Endothelial cell of umbilical vein (primary cell): ENCODE results near the gene MARF1. TPM values are rescaled to one million over a fixed set of nuclear protein-coding genes. Genes with fewer than 3 reads are reported as not detected.

Source experiments
- BruUV-seq: library from RNA; stranded (reverse); fragments of 400-500 nt; replicated peaks from 2 replicates; lab custom pipeline; 2021; lab: Mats Ljungman, UMichigan
- CTCF ChIA-PET: fragments of 300-600, 350-600 bp; sonication (Branson Sonifier 250); formaldehyde crosslinking; loops from one replicate; lab custom pipeline; 2021; ENCODE audit warnings: antibody characterized with exemption, inconsistent platforms; lab: Charles Lee
- POLR2A ChIA-PET: fragments of 300-600, 350-600 bp; sonication (Branson Sonifier 250); formaldehyde crosslinking; loops from one replicate; lab custom pipeline; 2021; ENCODE audit warnings: antibody characterized with exemption, inconsistent platforms; lab: Charles Lee
- DNase-seq: peaks from one replicate; pipeline ENCODE4 v3.0.0-alpha.2; 2011; ENCODE audit warnings: low read depth, low spot score
- FAIRE-seq: peaks from 2 replicates; lab custom pipeline; 2011; peaks lifted over from hg19 to GRCh38; lab: Jason Lieb, UNC
- H2AFZ ChIP-seq: 2 replicates; pipeline ENCODE4 v1.6.0; 2012; ENCODE audit warnings: low read depth, low read length, control low read depth, inconsistent platforms
- H3K27ac ChIP-seq: 2 replicates; pipeline ENCODE4 v1.5.1; 2011; ENCODE audit warnings: low read depth, mild to moderate bottlenecking, control low read depth, low read length, moderate library complexity; ENCODE audit not compliant: insufficient read depth
- H3K27me3 ChIP-seq, 2 experiments: 2 replicates each; pipeline versions ENCODE4 v1.6.0 to v1.6.1; 2011; ENCODE audit warnings: low read length in 2 of 2, mixed read lengths in 1 of 2; ENCODE audit not compliant: control insufficient read depth in 2 of 2, insufficient read depth in 2 of 2
- H3K36me3 ChIP-seq, 2 experiments: 2 replicates in 1 of 2; 3 replicates in 1 of 2; pipeline ENCODE4 v1.5.1; 2011; ENCODE audit warnings: low read length in 2 of 2, mild to moderate bottlenecking in 1 of 2, moderate library complexity in 1 of 2; ENCODE audit not compliant: control insufficient read depth in 2 of 2, insufficient read depth in 2 of 2; ENCODE audit errors: extremely low read depth in 1 of 2
- H3K4me1 ChIP-seq: 3 replicates; pipeline ENCODE4 v1.5.1; 2011; ENCODE audit warnings: mild to moderate bottlenecking, low read length; ENCODE audit not compliant: control insufficient read depth, insufficient read depth; ENCODE audit errors: extremely low read depth
- H3K4me2 ChIP-seq: 2 replicates; pipeline ENCODE4 v1.6.1; 2011; ENCODE audit warnings: low read length, control low read depth, mixed read lengths; ENCODE audit not compliant: insufficient read depth
- H3K4me3 ChIP-seq, 3 experiments: fragments of 200-600 bp in 1 of 3; sonication (generic), shearing (Covaris generic) in 1 of 3; replicated peaks in 1 of 3; 2 replicates each; pipeline ENCODE4 v1.5.1; 2011 to 2016; ENCODE audit warnings: control low read depth in 3 of 3, low read length in 3 of 3, mild to moderate bottlenecking in 2 of 3, inconsistent platforms in 1 of 3, low read depth in 1 of 3, moderate library complexity in 1 of 3; ENCODE audit not compliant: insufficient read depth in 1 of 3
- H3K79me2 ChIP-seq: 2 replicates; pipeline ENCODE4 v1.6.0; 2012; ENCODE audit warnings: low read length, inconsistent platforms; ENCODE audit not compliant: control insufficient read depth, insufficient read depth
- H3K9ac ChIP-seq: replicated peaks from 2 replicates; pipeline ENCODE3; 2011; ENCODE audit warnings: low read length, control low read depth; ENCODE audit not compliant: insufficient read depth; ENCODE audit errors: extremely low read depth
- H3K9me1 ChIP-seq: replicated peaks from 3 replicates; pipeline ENCODE4 v1.6.0; 2011; ENCODE audit warnings: mild to moderate bottlenecking, low read length; ENCODE audit not compliant: control insufficient read depth, insufficient read depth; ENCODE audit errors: extremely low read depth
- H3K9me3 ChIP-seq: replicated peaks from 2 replicates; pipeline ENCODE4 v1.5.1; 2012; ENCODE audit warnings: low read length, inconsistent platforms; ENCODE audit not compliant: control insufficient read depth, insufficient read depth
- H4K20me1 ChIP-seq: replicated peaks from 2 replicates; pipeline ENCODE3; 2011; ENCODE audit warnings: mild to moderate bottlenecking, low read length; ENCODE audit not compliant: control insufficient read depth, insufficient read depth; ENCODE audit errors: extremely low read depth
- CTCF ChIP-seq, 2 donors: IDR thresholded peaks; 1 replicate in 1 of 2; 2 replicates in 1 of 2; pipeline ENCODE4 v1.5.1; 2011; ENCODE audit warnings: low read length in 2 of 2, mild to moderate bottlenecking in 2 of 2, moderate library complexity in 2 of 2, control low read depth in 1 of 2, inconsistent platforms in 1 of 2, low read depth in 1 of 2; ENCODE audit not compliant: insufficient read depth in 1 of 2; ENCODE audit errors: extremely low read depth in 1 of 2
- EZH2 ChIP-seq: IDR thresholded peaks from 2 replicates; pipeline ENCODE4 v1.6.1; 2012; ENCODE audit warnings: borderline replicate concordance, low read depth, mild to moderate bottlenecking, moderate library complexity, low read length, inconsistent platforms; ENCODE audit not compliant: severe bottlenecking
- FOS ChIP-seq: IDR thresholded peaks from 2 replicates; pipeline ENCODE4 v1.6.1; 2011; ENCODE audit warnings: mild to moderate bottlenecking, low read length, moderate library complexity, borderline replicate concordance; ENCODE audit not compliant: insufficient read depth
- GATA2 ChIP-seq: IDR thresholded peaks from 2 replicates; pipeline ENCODE4 v1.7.0; 2011; ENCODE audit warnings: low read depth, mild to moderate bottlenecking, moderate library complexity, mixed read lengths, low read length; ENCODE audit not compliant: insufficient read length, insufficient read depth
- MAX ChIP-seq: IDR thresholded peaks from 2 replicates; pipeline ENCODE4 v1.6.1; 2011; ENCODE audit not compliant: insufficient read depth, insufficient read length
- MYC ChIP-seq: IDR thresholded peaks from one replicate; pipeline ENCODE4 v1.6.1; 2011; ENCODE audit warnings: mild to moderate bottlenecking, low read depth, low read length
- POLR2A ChIP-seq: IDR thresholded peaks from 2 replicates; pipeline ENCODE4 v1.6.1; 2012; ENCODE audit warnings: low read depth, mild to moderate bottlenecking, control low read depth, low read length
- POLR2AphosphoS5 ChIP-seq: IDR thresholded peaks from 2 replicates; pipeline ENCODE4 v1.6.1; 2012; ENCODE audit warnings: low read depth, mild to moderate bottlenecking, control low read depth, low read length, moderate library complexity; ENCODE audit not compliant: insufficient read depth
- dilution Hi-C: fragments of 300-500 bp; cut with MboI; formaldehyde crosslinking; loops from one replicate; pipeline ENCODE4 v1.15.0; 2019; ENCODE audit warnings: low sequenced_read_pairs; ENCODE audit not compliant: extremely low pct_ligation_motif_present
- intact Hi-C: fragments of 100-400 bp; cut with micrococcal nuclease; formaldehyde crosslinking; loops from one replicate; pipeline ENCODE4 v1.10.0; 2022
- polyA plus RNA-seq, 4 experiments: library from polyadenylated mRNA; depleted of rRNA in 3 of 4; stranded (reverse) in 3 of 4; unstranded in 1 of 4; fragments of >200 nt; gene quantifications; 2 replicates each; pipeline versions ENCODE4 v1.2.1 to v1.2.3, GENCODE V29; 2011 to 2012; ENCODE audit warnings: missing spikeins in 1 of 4
- total RNA-seq: library from RNA; stranded (reverse); gene quantifications from 2 replicates; pipeline ENCODE4 v1.2.3, GENCODE V29; 2021

MARF1 gene
- total and polyA plus RNA-seq, 2 donors (not counting 3 experiments of a cell fraction or from before 2014, with no cell fraction given) = 14.6 to 58.5 TPM

DNA sequence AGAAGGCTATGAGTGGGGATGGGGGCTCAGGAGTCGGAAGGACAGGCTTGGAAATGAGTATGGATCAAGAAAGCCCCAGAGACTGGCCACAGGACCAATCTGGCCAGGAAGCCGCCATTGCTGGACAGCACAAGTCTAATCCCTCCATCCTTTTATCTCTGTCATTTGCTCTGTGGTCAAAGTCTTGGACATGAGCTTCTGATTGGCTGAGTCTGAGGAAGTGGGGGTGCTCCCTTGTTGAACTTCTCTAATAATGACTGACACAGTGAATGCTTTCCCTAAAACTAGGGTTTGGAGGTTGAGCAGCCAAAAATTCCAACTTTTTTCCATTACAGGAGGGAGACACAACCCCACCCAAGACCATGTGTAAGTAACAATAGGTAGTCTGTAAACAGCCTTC lies 97.4 kb downstream of the MARF1 start:
- BruUV-seq = no TSS peak
- Histone ChIP-seq H3K4me1 (no peaks in the 10 kb centered on the region), H4K20me1 (no peaks in the 10 kb centered on the region), H3K9ac (no peak overlapping the region), H3K9me1 (no peaks in the 10 kb centered on the region), H3K36me3 (no peaks in the 10 kb centered on the region), H3K4me3 (no peak overlapping the region), H2AFZ (no peak overlapping the region), H3K4me2 (no peak overlapping the region), H3K27me3 (no peaks in the 10 kb centered on the region), H3K79me2 (no peaks in the 10 kb centered on the region), H3K27ac (no peak overlapping the region), H3K9me3 (no peaks in the 10 kb centered on the region)
- ChIA-PET POLR2A (no interaction called here), CTCF (no interaction called here)
- intact Hi-C loops (no loop called here), dilution Hi-C loops (no loop called here)
- DNase-seq = no peak
- no peak for FAIRE-seq
- TF ChIP-seq FOS (no peak), POLR2AphosphoS5 (no peak), EZH2 (no peak), CTCF (IDR thresholded peaks at IDR 0.05; ENCODE audit: extremely low read depth in 1 of 2, insufficient read depth in 1 of 2, low read depth in 1 of 2, low read length in 2 of 2) (no peak), GATA2 (no peak), POLR2A (no peak), MAX (no peak), MYC (no peak)
